GM19452 (cell line): ENCODE results near the gene ST6GALNAC3.

ENCODE experiments used
- ATAC-seq: cut with Tn5 transposase; IDR thresholded peaks from one replicate; pipeline ENCODE4 v1.9.1; 2021; ENCODE audit not compliant: unreplicated experiment

The ST6GALNAC3 gene

GRCh38 chr1:76140227-76140626, 65.7 kb downstream of the ST6GALNAC3 start:
- ATAC-seq: no peak

GRCh38 chr1:76141929-76142328, 67.4 kb downstream of the ST6GALNAC3 start:
- no peak for ATAC-seq

GRCh38 chr1:76142771-76143540, 68.4 kb downstream of the ST6GALNAC3 start:
- no peak for ATAC-seq

GRCh38 chr1:76144247-76144646, 69.7 kb downstream of the ST6GALNAC3 start:
- ATAC-seq: no peak

- no peak for ATAC-seq
Measured at GRCh38 chr1:76145332-76145731, 70.8 kb downstream of the ST6GALNAC3 start.

- no peak for ATAC-seq
Measured at GRCh38 chr1:76146184-76146583, 71.6 kb downstream of the ST6GALNAC3 start.

GRCh38 chr1:76147917-76148316, 73.4 kb downstream of the ST6GALNAC3 start:
- no peak for ATAC-seq

- no peak for ATAC-seq
Measured at GRCh38 chr1:76148460-76148859, 73.9 kb downstream of the ST6GALNAC3 start.

- ATAC-seq: no peak
Measured at GRCh38 chr1:76153841-76154205, 79.3 kb downstream of the ST6GALNAC3 start.

- peak; percentile 94 for ATAC-seq
Measured at GRCh38 chr1:76154206-76154956, 79.8 kb downstream of the ST6GALNAC3 start.

- no peak for ATAC-seq
Measured at GRCh38 chr1:76156987-76157386, 82.4 kb downstream of the ST6GALNAC3 start.

GRCh38 chr1:76158126-76158525, 83.6 kb downstream of the ST6GALNAC3 start:
- ATAC-seq: no peak

- no peak for ATAC-seq
Measured at GRCh38 chr1:76160225-76160624, 85.7 kb downstream of the ST6GALNAC3 start.

GRCh38 chr1:76161451-76161850, 86.9 kb downstream of the ST6GALNAC3 start:
- no peak for ATAC-seq

GRCh38 chr1:76162254-76162653, 87.7 kb downstream of the ST6GALNAC3 start:
- no peak for ATAC-seq

- no peak for ATAC-seq
Measured at GRCh38 chr1:76164165-76164564, 89.6 kb downstream of the ST6GALNAC3 start.

- ATAC-seq: no peak
Measured at GRCh38 chr1:76170084-76170483, 95.5 kb downstream of the ST6GALNAC3 start.

- ATAC-seq: no peak
Measured at GRCh38 chr1:76170513-76170912, 96.0 kb downstream of the ST6GALNAC3 start.

- ATAC-seq: no peak
Measured at GRCh38 chr1:76176000-76176399, 101.5 kb downstream of the ST6GALNAC3 start.

- ATAC-seq: no peak
Measured at GRCh38 chr1:76177615-76178014, 103.1 kb downstream of the ST6GALNAC3 start.

GRCh38 chr1:76179219-76179698, 104.7 kb downstream of the ST6GALNAC3 start:
- ATAC-seq: no peak

- no peak for ATAC-seq
Measured at GRCh38 chr1:76185207-76185606, 110.7 kb downstream of the ST6GALNAC3 start.
